H1 (cell line): ENCODE results near the gene IP6K3. TPM values are rescaled to one million over a fixed set of nuclear protein-coding genes. Genes with fewer than 3 reads are reported as not detected.

Source experiments
- GABPA ChIP-seq: IDR thresholded peaks from 2 replicates; pipeline ENCODE4 v1.6.1; 2011; ENCODE audit warnings: mild to moderate bottlenecking, low read length, moderate library complexity, borderline replicate concordance; ENCODE audit not compliant: insufficient read depth
- SAP30 ChIP-seq: fragments of 300-600 bp; sonication (generic); IDR thresholded peaks from 2 replicates; pipeline ENCODE4 v1.7.1; 2012; ENCODE audit warnings: low read length, moderate library complexity, mild to moderate bottlenecking, inconsistent platforms; ENCODE audit not compliant: insufficient read depth, insufficient replicate concordance
- TEAD4 ChIP-seq: IDR thresholded peaks from 2 replicates; pipeline ENCODE4 v1.6.1; 2012; ENCODE audit warnings: low read depth, low read length, inconsistent platforms, mixed read lengths
- ZNF274 ChIP-seq: IDR thresholded peaks from 2 replicates; pipeline ENCODE4 v1.7.0; 2012; ENCODE audit warnings: low read length, borderline replicate concordance; ENCODE audit errors: extremely low read depth
- polyA plus RNA-seq, 7 experiments: library from polyadenylated mRNA; depleted of rRNA in 3 of 7; stranded (reverse) in 5 of 7; unstranded in 2 of 7; fragments of >200 nt in 5 of 7; fragments of 200-250 nt in 2 of 7; gene quantifications; 1 replicate in 5 of 7; 2 replicates in 1 of 7; 4 replicates in 1 of 7; pipeline versions ENCODE4 v1.2.1 to v1.2.3, GENCODE V29; 2011 to 2013; ENCODE audit warnings: missing spikeins in 2 of 7, mixed read lengths in 2 of 7
- total RNA-seq: library from RNA; stranded (reverse); fragmentation: NEBNext Ultra II Directional; extraction: Animal tissue kit (Norgen Biotek cat#: 25700); gene quantifications from 2 replicates; pipeline ENCODE4 v1.2.1, GENCODE V29; 2021

IP6K3 gene
- total and polyA plus RNA-seq, 2 of the 8 experiments (the other 6 are each of a cell fraction or from before 2014, with no cell fraction given): 0.22 to 0.73 TPM

- TF ChIP-seq ZNF274: no peak
- no peak for TF ChIP-seq GABPA
- TF ChIP-seq TEAD4: no peak
- TF ChIP-seq SAP30: no peak
These were observed 61.1 kb downstream of the IP6K3 start (continued) for GRCh38 chr6:33685411-33686224.
